CD4-positive, CD25-positive, alpha-beta regulatory T cell (primary cell): ENCODE measurements around the gene CFAP92. TPM values are rescaled to one million over a fixed set of nuclear protein-coding genes. Genes with fewer than 3 reads are reported as not detected.

Experiments
- ATAC-seq, 2 donors: fragments of 150-1000 bp; cut with Tn5 transposase; one replicate each; pipeline ENCODE4 v1.10.0; 2021; ENCODE audit warnings: low read depth in 2 of 2, moderate number of reproducible peaks in 2 of 2, moderate library complexity in 1 of 2
- DNase-seq, 3 donors: peaks; one replicate each; pipeline versions ENCODE4 v3.0.0 to v3.0.0-alpha.2; 2012 to 2022; ENCODE audit warnings: mixed read lengths in 1 of 3
- H3K27ac ChIP-seq: one replicate; pipeline ENCODE4 v1.7.0; 2013; ENCODE audit warnings: mild to moderate bottlenecking, low read length; ENCODE audit not compliant: insufficient read depth, poor library complexity, severe bottlenecking
- H3K27me3 ChIP-seq: one replicate; pipeline ENCODE4 v1.7.0; 2013; ENCODE audit warnings: low read length; ENCODE audit not compliant: control insufficient read depth, insufficient read depth
- H3K36me3 ChIP-seq: one replicate; pipeline ENCODE4 v1.7.0; 2013; ENCODE audit warnings: mild to moderate bottlenecking, low read length, moderate library complexity; ENCODE audit not compliant: control insufficient read depth, insufficient read depth
- H3K4me1 ChIP-seq: 2 replicates; pipeline ENCODE4 v1.7.0; 2013; ENCODE audit warnings: mild to moderate bottlenecking, low read length; ENCODE audit not compliant: insufficient read depth, control insufficient read depth, poor library complexity, severe bottlenecking
- H3K4me3 ChIP-seq: one replicate; pipeline ENCODE4 v1.7.0; 2013; ENCODE audit warnings: low read depth, mild to moderate bottlenecking, low read length, moderate library complexity
- H3K9me3 ChIP-seq, 2 experiments: 1 replicate in 1 of 2; 2 replicates in 1 of 2; pipeline ENCODE4 v1.7.0; 2013; ENCODE audit warnings: low read length in 2 of 2, mild to moderate bottlenecking in 1 of 2, moderate library complexity in 1 of 2; ENCODE audit not compliant: control insufficient read depth in 2 of 2
- H3K27ac Mint-ChIP-seq, 3 donors: one replicate each; pipeline ENCODE4 v1.8.0; 2020 to 2022; ENCODE audit warnings: mild to moderate bottlenecking in 3 of 3, mixed read lengths in 3 of 3, moderate library complexity in 2 of 3
- H3K27me3 Mint-ChIP-seq: one replicate; pipeline ENCODE4 v1.8.0; 2022; ENCODE audit warnings: mild to moderate bottlenecking, mixed read lengths
- H3K36me3 Mint-ChIP-seq: one replicate; pipeline ENCODE4 v1.8.0; 2020; ENCODE audit warnings: mixed read lengths
- H3K4me1 Mint-ChIP-seq, 4 donors: one replicate each; pipeline ENCODE4 v1.8.0; 2020 to 2022; ENCODE audit warnings: mixed read lengths in 4 of 4, mild to moderate bottlenecking in 1 of 4
- H3K4me3 Mint-ChIP-seq, 4 donors: one replicate each; pipeline ENCODE4 v1.8.0; 2020 to 2022; ENCODE audit warnings: mild to moderate bottlenecking in 4 of 4, mixed read lengths in 4 of 4, moderate library complexity in 3 of 4
- H3K9me3 Mint-ChIP-seq, 7 donors: one replicate each; pipeline ENCODE4 v1.8.0; 2020 to 2022; ENCODE audit warnings: mixed read lengths in 7 of 7, mild to moderate bottlenecking in 3 of 7, moderate library complexity in 2 of 7
- polyA plus RNA-seq, 4 donors: library from polyadenylated mRNA; unstranded; fragments of 300-500 nt; fragmentation: Illumina TruSeq; gene quantifications; one replicate each; pipeline ENCODE4 v1.2.3, GENCODE V29; 2021
- total RNA-seq: library from RNA; stranded (reverse); gene quantifications from one replicate; pipeline ENCODE4 v1.2.3, GENCODE V29; 2022

The CFAP92 gene
- total and polyA plus RNA-seq, 5 donors from 2014 or later, result 0.28 TPM; not detected in 4

DNA sequence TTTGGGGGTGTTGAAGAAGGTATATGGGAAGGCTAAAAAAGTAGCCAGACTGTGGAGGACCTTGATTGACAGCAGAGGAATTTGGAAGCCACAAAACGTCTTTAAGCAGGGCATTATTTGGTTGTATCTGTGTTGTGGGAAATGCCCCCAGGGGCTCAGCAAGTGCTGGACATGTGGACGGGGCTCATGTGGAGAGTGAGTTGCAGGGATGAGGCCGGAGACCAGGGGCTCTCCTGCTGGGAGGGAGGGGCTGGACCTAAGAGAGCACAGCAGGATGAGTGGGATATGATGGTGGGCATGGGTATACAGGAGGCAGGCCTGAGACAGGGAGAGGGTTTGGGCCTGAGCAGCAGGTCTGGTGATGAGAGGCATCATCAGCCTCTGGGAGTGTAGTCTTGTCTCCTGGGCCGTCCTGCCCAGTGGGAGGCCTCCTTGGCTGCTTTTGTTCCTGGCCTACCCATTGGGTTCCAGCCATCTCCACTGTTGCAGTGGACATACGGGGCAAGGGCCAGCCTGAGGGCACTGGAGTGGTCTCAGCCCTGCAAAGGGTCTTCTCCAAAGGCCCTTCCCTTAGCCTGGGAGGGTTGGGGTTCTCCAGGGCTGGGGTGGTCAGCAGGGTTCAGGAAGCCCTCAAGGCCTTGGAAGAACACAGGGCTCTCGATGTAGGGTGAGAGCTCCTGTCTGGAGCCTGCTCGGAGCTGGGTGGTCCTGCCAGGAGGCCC lies 86.9 kb downstream of the CFAP92 start:
- peak overlapping the region in 1 of 3 donors; percentile 85 for H3K27ac Mint-ChIP-seq
- DNase-seq, result no peak

DNA sequence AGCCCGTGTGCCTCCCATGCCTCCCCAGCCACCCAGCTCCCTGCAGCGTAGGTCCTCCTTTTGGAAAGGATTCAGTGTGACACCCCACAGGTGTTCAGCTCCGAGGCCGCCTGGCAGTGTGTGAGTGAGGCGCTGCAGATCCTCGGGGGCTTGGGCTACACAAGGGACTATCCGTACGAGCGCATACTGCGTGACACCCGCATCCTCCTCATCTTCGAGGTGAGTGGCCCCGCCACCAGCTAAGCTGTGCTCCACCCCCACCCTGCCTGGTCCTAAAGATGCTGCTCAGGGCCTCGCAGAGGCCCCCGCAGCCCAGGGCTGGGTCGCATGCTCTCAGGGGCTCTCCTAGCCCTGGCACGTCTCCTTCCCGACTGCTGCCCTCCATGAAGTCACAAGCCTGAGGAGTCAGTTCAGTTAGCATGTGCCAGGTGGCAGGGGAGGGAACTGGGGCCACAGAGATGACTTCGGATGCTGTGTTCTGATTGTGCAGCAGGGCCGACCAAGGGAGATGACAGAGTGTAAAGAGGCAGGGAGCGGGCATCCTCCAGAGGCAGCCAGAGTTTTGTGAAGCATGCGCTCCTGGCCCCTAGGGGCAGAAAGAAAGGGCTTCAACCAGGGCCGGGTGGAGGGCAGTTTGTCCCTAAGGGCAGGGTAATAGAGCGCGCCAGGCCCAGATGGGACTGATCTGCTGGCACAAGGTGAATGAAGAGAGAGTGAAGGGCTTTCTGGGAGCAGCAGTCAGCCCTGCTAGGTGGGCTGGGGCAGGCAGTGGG lies 87.7 kb downstream of the CFAP92 start:
- Mint-ChIP-seq H3K27ac (peak overlapping the region in 1 of 3 donors; percentile 85), H3K4me3 (no peak overlapping the region), H3K27me3 (no peaks in the 10 kb centered on the region), H3K4me1 (peaks cover 0 to 3% (median 0%) of the 10 kb centered on the region in 4 donors), H3K36me3 (peaks cover 44% of the 10 kb centered on the region), H3K9me3 (no peaks in the 10 kb centered on the region)
- DNase-seq (no peak), ATAC-seq (no peak)
- H3K4me3 ChIP-seq, result no peak overlapping the region
- peaks cover 86% of the 10 kb centered on the region for H3K36me3 ChIP-seq
- no peaks in the 10 kb centered on the region for H3K4me1 ChIP-seq
- no peaks in the 10 kb centered on the region for H3K9me3 ChIP-seq
- no peaks in the 10 kb centered on the region for H3K27me3 ChIP-seq
- no peak overlapping the region for H3K27ac ChIP-seq

More for the DNA sequence above, 86.9 kb downstream of the CFAP92 start:
- H3K36me3 ChIP-seq, result peaks cover 83% of the 10 kb centered on the region
- no peaks in the 10 kb centered on the region for H3K9me3 ChIP-seq
- H3K4me1 Mint-ChIP-seq, result peaks cover 0 to 3% (median 0%) of the 10 kb centered on the region in 4 donors
- no peaks in the 10 kb centered on the region for H3K27me3 Mint-ChIP-seq
- H3K36me3 Mint-ChIP-seq, result peaks cover 42% of the 10 kb centered on the region
- no peak for ATAC-seq
- no peak overlapping the region for H3K4me3 Mint-ChIP-seq
- no peaks in the 10 kb centered on the region for H3K4me1 ChIP-seq
- H3K9me3 Mint-ChIP-seq, result no peaks in the 10 kb centered on the region
- H3K4me3 ChIP-seq, result no peak overlapping the region
- no peaks in the 10 kb centered on the region for H3K27me3 ChIP-seq
- H3K27ac ChIP-seq, result no peak overlapping the region

DNA sequence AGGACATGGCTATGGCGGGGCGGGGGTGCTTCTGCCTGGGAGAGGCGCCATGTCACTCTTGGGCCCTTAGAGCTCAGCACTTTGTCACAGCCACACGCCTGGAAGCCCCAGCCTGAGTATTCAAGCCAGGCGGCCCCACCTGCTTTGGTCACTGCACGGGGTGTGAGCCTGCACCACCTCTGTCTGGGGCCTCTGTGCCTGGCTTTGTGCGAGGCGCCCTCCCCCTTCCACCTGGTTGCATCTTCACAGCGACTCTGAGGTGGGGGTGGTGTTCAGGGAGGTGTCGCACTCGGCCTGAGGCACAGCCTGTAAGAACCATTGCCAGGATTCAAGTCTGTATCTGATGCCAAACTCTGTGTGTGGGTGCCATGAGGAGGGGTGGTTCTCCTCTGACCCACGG lies 90.4 kb downstream of the CFAP92 start:
- no peak overlapping the region for H3K4me3 ChIP-seq
- Mint-ChIP-seq H3K27ac (peak overlapping the region in 1 of 3 donors; percentile 12), H3K36me3 (peaks cover 58% of the 10 kb centered on the region), H3K27me3 (no peaks in the 10 kb centered on the region), H3K4me1 (peaks cover 0 to 3% (median 0%) of the 10 kb centered on the region in 4 donors), H3K4me3 (no peak overlapping the region), H3K9me3 (no peaks in the 10 kb centered on the region)
- no peak overlapping the region for H3K27ac ChIP-seq
- H3K27me3 ChIP-seq, result no peaks in the 10 kb centered on the region
- no peaks in the 10 kb centered on the region for H3K9me3 ChIP-seq
- no peaks in the 10 kb centered on the region for H3K4me1 ChIP-seq
- ATAC-seq (no peak), DNase-seq (no peak)
- H3K36me3 ChIP-seq, result peaks cover 84% of the 10 kb centered on the region

DNA sequence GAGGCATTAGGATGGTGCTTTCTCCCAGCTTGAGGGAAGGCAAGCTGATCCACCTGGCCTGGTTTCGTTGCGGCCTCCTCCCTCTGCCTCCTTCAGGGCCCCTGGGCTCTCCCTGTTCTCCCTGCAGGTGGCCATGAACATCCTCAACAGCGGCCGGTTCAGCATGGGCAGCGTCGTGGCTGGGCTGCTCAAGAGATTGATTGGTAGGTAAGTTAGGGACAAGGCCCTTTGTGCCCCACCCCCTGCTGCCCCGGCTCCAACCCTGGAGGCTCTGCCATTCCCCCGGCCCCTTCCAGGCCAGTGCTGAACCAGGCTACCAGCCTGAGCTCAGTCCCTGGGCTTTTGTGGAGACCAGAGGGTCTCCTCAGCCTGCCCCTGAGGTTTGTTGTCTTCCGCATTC lies 91.5 kb downstream of the CFAP92 start:
- Mint-ChIP-seq H3K36me3 (peaks cover 62% of the 10 kb centered on the region), H3K4me3 (no peak overlapping the region), H3K27me3 (no peaks in the 10 kb centered on the region), H3K4me1 (peaks cover 0 to 3% (median under 1%) of the 10 kb centered on the region in 4 donors), H3K9me3 (no peaks in the 10 kb centered on the region), H3K27ac (no peak overlapping the region)
- peaks cover 84% of the 10 kb centered on the region for H3K36me3 ChIP-seq
- H3K4me3 ChIP-seq, result no peak overlapping the region
- H3K27ac ChIP-seq, result no peak overlapping the region
- no peaks in the 10 kb centered on the region for H3K27me3 ChIP-seq
- H3K4me1 ChIP-seq, result no peaks in the 10 kb centered on the region
- ATAC-seq, result no peak
- DNase-seq, result no peak
- no peaks in the 10 kb centered on the region for H3K9me3 ChIP-seq

DNA sequence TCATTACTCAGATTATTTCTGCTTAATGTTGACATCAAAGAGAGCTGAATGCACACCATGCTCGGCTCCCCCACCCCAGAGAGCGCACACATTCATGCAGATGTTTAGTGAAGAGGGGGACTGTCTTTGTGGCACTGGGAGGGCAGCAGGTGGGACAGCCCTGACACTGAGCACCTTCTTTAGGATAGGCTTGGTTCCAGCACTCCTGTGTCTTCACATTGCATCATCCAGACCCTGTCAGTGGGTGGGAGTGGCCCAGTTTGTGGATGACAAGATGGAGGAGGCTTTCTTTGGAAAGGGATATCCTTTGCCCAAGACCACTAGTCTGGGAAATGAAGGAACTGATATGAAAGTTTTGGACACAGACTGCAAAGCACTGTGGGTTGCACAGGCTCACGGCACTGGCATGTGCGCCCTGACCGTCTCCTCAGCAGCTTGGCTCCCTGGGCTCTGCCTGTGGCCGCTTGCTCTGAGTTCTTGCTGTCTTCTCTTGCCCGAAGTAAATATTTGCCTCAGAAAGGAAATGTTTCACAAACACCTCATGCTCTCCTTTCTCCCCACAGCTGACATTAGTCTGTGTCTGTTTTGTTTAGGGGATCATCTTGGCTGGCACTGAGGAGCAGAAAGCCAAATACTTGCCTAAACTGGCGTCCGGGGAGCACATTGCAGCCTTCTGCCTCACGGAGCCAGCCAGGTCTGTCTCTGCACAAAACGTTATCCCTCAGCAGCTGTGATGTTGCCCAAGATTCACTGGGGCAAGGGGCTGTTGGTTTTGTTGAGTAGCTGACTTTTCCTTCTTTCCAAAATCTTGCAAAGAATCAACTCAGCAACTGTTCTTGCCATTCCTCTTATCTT lies 97.8 kb downstream of the CFAP92 start:
- H3K4me3 ChIP-seq, result no peak overlapping the region
- DNase-seq, result no peak
- no peaks in the 10 kb centered on the region for H3K27me3 ChIP-seq
- H3K36me3 ChIP-seq, result peaks cover 69% of the 10 kb centered on the region
- no peak overlapping the region for H3K4me3 Mint-ChIP-seq
- no peaks in the 10 kb centered on the region for H3K4me1 ChIP-seq
- H3K9me3 ChIP-seq, result no peaks in the 10 kb centered on the region
- no peak for ATAC-seq
- no peak overlapping the region for H3K27ac ChIP-seq
- peaks cover 0 to 10% (median under 1%) of the 10 kb centered on the region in 4 donors for H3K4me1 Mint-ChIP-seq
- H3K27ac Mint-ChIP-seq, result no peak overlapping the region
- no peaks in the 10 kb centered on the region for H3K27me3 Mint-ChIP-seq
- H3K9me3 Mint-ChIP-seq, result no peaks in the 10 kb centered on the region
- peaks cover 51% of the 10 kb centered on the region for H3K36me3 Mint-ChIP-seq

- no peak for ATAC-seq
- H3K4me1 ChIP-seq, result peaks cover under 1% of the 10 kb centered on the region
- H3K27me3 ChIP-seq, result no peaks in the 10 kb centered on the region
- peak overlapping the region in 1 of 4 donors; percentile 52 for H3K4me3 Mint-ChIP-seq
- no peak overlapping the region for H3K27ac Mint-ChIP-seq
- peaks cover 23% of the 10 kb centered on the region for H3K36me3 Mint-ChIP-seq
- H3K9me3 Mint-ChIP-seq, result no peaks in the 10 kb centered on the region
- DNase-seq, result no peak
- H3K4me3 ChIP-seq, result no peak overlapping the region
- H3K27me3 Mint-ChIP-seq, result no peaks in the 10 kb centered on the region
- peaks cover 4 to 15% (median 6%) of the 10 kb centered on the region in 4 donors for H3K4me1 Mint-ChIP-seq
- no peak overlapping the region for H3K27ac ChIP-seq
- no peaks in the 10 kb centered on the region for H3K9me3 ChIP-seq
- H3K36me3 ChIP-seq, result peaks cover 35% of the 10 kb centered on the region
Observed at GRCh38 chr3:128889139-128889894, 104.6 kb downstream of the CFAP92 start.

- H3K27ac ChIP-seq, result no peak overlapping the region
- H3K4me1 Mint-ChIP-seq, result peaks cover 11 to 48% (median 32%) of the 10 kb centered on the region in 4 donors
- no peak for ATAC-seq
- peaks cover 22% of the 10 kb centered on the region for H3K36me3 Mint-ChIP-seq
- H3K27me3 ChIP-seq, result no peaks in the 10 kb centered on the region
- no peaks in the 10 kb centered on the region for H3K27me3 Mint-ChIP-seq
- no peaks in the 10 kb centered on the region for H3K9me3 ChIP-seq
- H3K9me3 Mint-ChIP-seq, result peaks cover 0 to 1% (median 0%) of the 10 kb centered on the region in 7 donors
- H3K4me3 Mint-ChIP-seq, result no peak overlapping the region
- H3K4me3 ChIP-seq, result no peak overlapping the region
- peaks cover 35% of the 10 kb centered on the region for H3K36me3 ChIP-seq
- peaks cover 28% of the 10 kb centered on the region for H3K4me1 ChIP-seq
- DNase-seq, result no peak
- no peak overlapping the region for H3K27ac Mint-ChIP-seq
Observed at GRCh38 chr3:128884992-128885391, 108.9 kb downstream of the CFAP92 start.
